OCI-LY3 (cell line): Measurements from ENCODE around the gene GRIN2A.

Source experiments
- H2AFZ ChIP-seq: fragments of 200-600, 300-600 bp; shearing (Covaris generic); 2 replicates; pipeline ENCODE4 v1.6.0; 2014; ENCODE audit warnings: antibody characterized with exemption, low read depth, low read length
- H3K27ac ChIP-seq: fragments of 200-600, 300-600 bp; sonication (generic); 2 replicates; pipeline ENCODE4 v1.5.1; 2014; ENCODE audit warnings: mild to moderate bottlenecking, low read length, moderate library complexity, mixed read lengths
- H3K27me3 ChIP-seq: fragments of 200-600, 300-600 bp; sonication (generic); 2 replicates; pipeline ENCODE4 v1.6.1; 2014; ENCODE audit warnings: low read depth, low read length, mixed read lengths
- H3K36me3 ChIP-seq: fragments of 200-600, 300-600 bp; sonication (generic); replicated peaks from 2 replicates; pipeline ENCODE3; 2014; ENCODE audit warnings: low read depth, low read length, mixed read lengths
- H3K4me1 ChIP-seq: fragments of 300-600, 200-600 bp; sonication (generic); 2 replicates; pipeline ENCODE4 v1.6.1; 2014; ENCODE audit warnings: low read length, mixed read lengths
- H3K4me2 ChIP-seq: fragments of 200-600, 300-600 bp; sonication (generic); 2 replicates; pipeline ENCODE4 v1.6.1; 2014; ENCODE audit warnings: low read length, mixed read lengths
- H3K4me3 ChIP-seq: fragments of 300-600, 200-600 bp; sonication (generic); 2 replicates; pipeline ENCODE4 v1.5.1; 2014; ENCODE audit warnings: antibody characterized with exemption, mild to moderate bottlenecking, low read length, moderate library complexity
- H3K79me2 ChIP-seq: fragments of 300-600, 200-600 bp; shearing (Covaris generic); 2 replicates; pipeline ENCODE4 v1.6.1; 2014; ENCODE audit warnings: mild to moderate bottlenecking, low read length, mixed read lengths
- H3K9ac ChIP-seq: fragments of 300-600, 200-600 bp; shearing (Covaris generic); 2 replicates; pipeline ENCODE4 v1.6.0; 2014; ENCODE audit warnings: mild to moderate bottlenecking, low read length, moderate library complexity
- H3K9me3 ChIP-seq: fragments of 200-600, 300-600 bp; shearing (Covaris generic); 2 replicates; pipeline ENCODE4 v1.6.1; 2014; ENCODE audit warnings: low read length, mixed read lengths; ENCODE audit not compliant: insufficient read depth
- H4K20me1 ChIP-seq: fragments of 200-600, 300-600 bp; sonication (generic); 2 replicates; pipeline ENCODE4 v1.6.1; 2016; ENCODE audit warnings: low read length, mixed read lengths; ENCODE audit not compliant: insufficient read depth
- EZH2phosphoT487 ChIP-seq: fragments of 200-600 bp; shearing (Covaris generic); IDR thresholded peaks from 2 replicates; pipeline ENCODE4 v1.6.1; 2018; ENCODE audit warnings: antibody characterized with exemption, mixed run types, low read depth
- TF ChIP-seq, protein P1 (sequence below): fragments of 200-600, 300-600 bp; sonication (generic); IDR thresholded peaks from 2 replicates; pipeline ENCODE4 v1.5.1; 2014; ENCODE audit warnings: antibody characterized with exemption, low read length, low read depth

The GRIN2A gene

GRCh38 chr16:9713907-9714306, 468.3 kb downstream of the GRIN2A start:
- Histone ChIP-seq H3K4me1 (no peaks in the 10 kb centered on the region), H4K20me1 (no peaks in the 10 kb centered on the region), H2AFZ (no peak overlapping the region), H3K4me2 (no peak overlapping the region), H3K27ac (no peak overlapping the region), H3K27me3 (no peaks in the 10 kb centered on the region), H3K36me3 (no peaks in the 10 kb centered on the region), H3K4me3 (no peak overlapping the region), H3K9me3 (no peaks in the 10 kb centered on the region), H3K79me2 (no peaks in the 10 kb centered on the region), H3K9ac (no peak overlapping the region)
- no peak for TF ChIP-seq EZH2phosphoT487
- TF ChIP-seq, protein P1, sequence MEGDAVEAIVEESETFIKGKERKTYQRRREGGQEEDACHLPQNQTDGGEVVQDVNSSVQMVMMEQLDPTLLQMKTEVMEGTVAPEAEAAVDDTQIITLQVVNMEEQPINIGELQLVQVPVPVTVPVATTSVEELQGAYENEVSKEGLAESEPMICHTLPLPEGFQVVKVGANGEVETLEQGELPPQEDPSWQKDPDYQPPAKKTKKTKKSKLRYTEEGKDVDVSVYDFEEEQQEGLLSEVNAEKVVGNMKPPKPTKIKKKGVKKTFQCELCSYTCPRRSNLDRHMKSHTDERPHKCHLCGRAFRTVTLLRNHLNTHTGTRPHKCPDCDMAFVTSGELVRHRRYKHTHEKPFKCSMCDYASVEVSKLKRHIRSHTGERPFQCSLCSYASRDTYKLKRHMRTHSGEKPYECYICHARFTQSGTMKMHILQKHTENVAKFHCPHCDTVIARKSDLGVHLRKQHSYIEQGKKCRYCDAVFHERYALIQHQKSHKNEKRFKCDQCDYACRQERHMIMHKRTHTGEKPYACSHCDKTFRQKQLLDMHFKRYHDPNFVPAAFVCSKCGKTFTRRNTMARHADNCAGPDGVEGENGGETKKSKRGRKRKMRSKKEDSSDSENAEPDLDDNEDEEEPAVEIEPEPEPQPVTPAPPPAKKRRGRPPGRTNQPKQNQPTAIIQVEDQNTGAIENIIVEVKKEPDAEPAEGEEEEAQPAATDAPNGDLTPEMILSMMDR: no peak

DNA sequence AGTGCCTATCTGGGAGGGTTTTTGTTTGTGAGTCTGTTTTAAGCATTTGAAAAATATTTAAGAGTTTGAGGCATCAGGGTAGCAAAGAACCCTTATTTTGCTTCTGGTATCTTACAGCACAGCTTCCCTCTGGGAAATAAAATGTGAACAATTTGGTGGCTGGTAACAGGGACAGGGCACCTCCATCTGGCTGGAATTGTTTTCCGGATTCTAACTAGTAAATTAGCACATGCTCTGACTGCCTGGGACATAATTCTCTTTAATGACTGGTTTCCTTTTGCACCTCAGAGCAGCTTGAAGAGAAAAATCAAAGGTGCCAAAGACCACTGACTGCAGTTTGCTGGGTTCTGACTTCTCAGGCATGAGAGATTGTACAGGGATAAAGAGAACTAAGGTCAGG, 469.1 kb downstream of the GRIN2A start:
- Histone ChIP-seq H3K79me2 (no peaks in the 10 kb centered on the region), H3K9me3 (no peaks in the 10 kb centered on the region), H3K9ac (no peak overlapping the region), H3K27ac (no peak overlapping the region), H3K36me3 (no peaks in the 10 kb centered on the region), H2AFZ (no peak overlapping the region), H3K4me2 (no peak overlapping the region), H3K27me3 (no peaks in the 10 kb centered on the region), H3K4me3 (no peak overlapping the region), H4K20me1 (no peaks in the 10 kb centered on the region), H3K4me1 (no peaks in the 10 kb centered on the region)
- no peak for TF ChIP-seq EZH2phosphoT487
- TF ChIP-seq, protein P1: no peak

- H3K79me2 ChIP-seq: no peaks in the 10 kb centered on the region
- H3K4me3 ChIP-seq: no peak overlapping the region
- no peaks in the 10 kb centered on the region for H3K36me3 ChIP-seq
- H3K27ac ChIP-seq: no peak overlapping the region
- H4K20me1 ChIP-seq: no peaks in the 10 kb centered on the region
- no peak overlapping the region for H3K9ac ChIP-seq
- no peak overlapping the region for H2AFZ ChIP-seq
- no peak overlapping the region for H3K4me2 ChIP-seq
- no peaks in the 10 kb centered on the region for H3K9me3 ChIP-seq
- H3K4me1 ChIP-seq: no peaks in the 10 kb centered on the region
- no peak for TF ChIP-seq EZH2phosphoT487
- TF ChIP-seq, protein P1: no peak
- H3K27me3 ChIP-seq: peaks cover 21% of the 10 kb centered on the region
These were observed 473.1 kb downstream of the GRIN2A start for GRCh38 chr16:9708972-9709620.

DNA sequence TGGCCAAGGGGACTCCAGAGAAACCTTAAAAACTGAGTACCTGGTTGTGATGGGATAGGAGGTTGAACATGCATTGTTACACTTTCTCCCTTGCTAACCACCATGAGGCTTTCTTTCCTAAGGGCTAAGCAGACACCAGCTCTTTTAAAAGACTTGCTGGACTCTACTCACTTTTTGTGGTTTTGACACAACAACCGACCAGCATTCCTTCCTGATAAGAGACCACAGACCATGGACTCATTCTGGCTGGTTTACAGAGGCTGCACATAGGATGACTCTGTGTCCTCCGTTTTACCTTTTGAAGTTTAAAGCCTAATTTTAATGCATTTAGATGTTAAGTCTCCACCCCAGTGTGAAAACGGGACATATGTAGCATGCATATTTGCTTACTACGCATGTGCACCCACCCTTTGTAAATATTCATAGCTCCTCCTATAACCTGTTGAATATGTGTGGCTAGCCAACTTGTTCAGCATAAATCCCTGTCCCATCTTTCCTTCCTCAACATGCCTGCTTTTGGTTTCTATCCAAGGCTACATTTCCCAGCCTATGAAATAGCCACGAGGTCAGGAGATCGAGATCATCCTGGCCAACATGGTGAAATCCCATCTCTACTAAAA, 475.9 kb downstream of the GRIN2A start:
- no peak overlapping the region for H3K4me2 ChIP-seq
- no peak overlapping the region for H3K4me3 ChIP-seq
- H3K36me3 ChIP-seq: no peaks in the 10 kb centered on the region
- H4K20me1 ChIP-seq: no peaks in the 10 kb centered on the region
- H3K27ac ChIP-seq: no peak overlapping the region
- no peak overlapping the region for H2AFZ ChIP-seq
- peaks cover 25% of the 10 kb centered on the region for H3K27me3 ChIP-seq
- H3K4me1 ChIP-seq: no peaks in the 10 kb centered on the region
- H3K79me2 ChIP-seq: no peaks in the 10 kb centered on the region
- H3K9ac ChIP-seq: no peak overlapping the region
- TF ChIP-seq, protein P1: no peak
- H3K9me3 ChIP-seq: no peaks in the 10 kb centered on the region
